Caki2 (cell line): Measurements from ENCODE around the gene ATP11A. TPM values are rescaled to one million over a fixed set of nuclear protein-coding genes. Genes with fewer than 3 reads are reported as not detected.
A peak's percentile ranks its signal among the peaks of the same experiment; 100 is the strongest.

ENCODE experiments used
- DNase-seq: peaks from one replicate; pipeline ENCODE4 v3.0.0-alpha.2; 2015; ENCODE audit warnings: low read depth
- in situ Hi-C: cut with HindIII; loops from 2 replicates; pipeline ENCODE4 v1.10.0; 2016; ENCODE audit warnings: low sequenced_read_pairs, low pct_unique_long_range_greater_than_20kb, mixed read lengths
- total RNA-seq: library from RNA; depleted of rRNA; stranded (reverse); fragments of >200 nt; shearing (Covaris generic); gene quantifications from 2 replicates; pipeline ENCODE4 v1.2.3, GENCODE V29; 2014; ENCODE audit warnings: low replicate concordance

Gene ATP11A
- total RNA-seq, 1 experiment from 2014 or later, result 3.5 TPM

GRCh38 chr13:112893570-112894422, 204.0 kb downstream of the ATP11A start:
- DNase-seq, result peak; percentile 86
- in situ Hi-C loops, result no loop called here

- no peak for DNase-seq
- in situ Hi-C loops, result no loop called here
Observed at GRCh38 chr13:112894423-112894672, 204.5 kb downstream of the ATP11A start.

DNA sequence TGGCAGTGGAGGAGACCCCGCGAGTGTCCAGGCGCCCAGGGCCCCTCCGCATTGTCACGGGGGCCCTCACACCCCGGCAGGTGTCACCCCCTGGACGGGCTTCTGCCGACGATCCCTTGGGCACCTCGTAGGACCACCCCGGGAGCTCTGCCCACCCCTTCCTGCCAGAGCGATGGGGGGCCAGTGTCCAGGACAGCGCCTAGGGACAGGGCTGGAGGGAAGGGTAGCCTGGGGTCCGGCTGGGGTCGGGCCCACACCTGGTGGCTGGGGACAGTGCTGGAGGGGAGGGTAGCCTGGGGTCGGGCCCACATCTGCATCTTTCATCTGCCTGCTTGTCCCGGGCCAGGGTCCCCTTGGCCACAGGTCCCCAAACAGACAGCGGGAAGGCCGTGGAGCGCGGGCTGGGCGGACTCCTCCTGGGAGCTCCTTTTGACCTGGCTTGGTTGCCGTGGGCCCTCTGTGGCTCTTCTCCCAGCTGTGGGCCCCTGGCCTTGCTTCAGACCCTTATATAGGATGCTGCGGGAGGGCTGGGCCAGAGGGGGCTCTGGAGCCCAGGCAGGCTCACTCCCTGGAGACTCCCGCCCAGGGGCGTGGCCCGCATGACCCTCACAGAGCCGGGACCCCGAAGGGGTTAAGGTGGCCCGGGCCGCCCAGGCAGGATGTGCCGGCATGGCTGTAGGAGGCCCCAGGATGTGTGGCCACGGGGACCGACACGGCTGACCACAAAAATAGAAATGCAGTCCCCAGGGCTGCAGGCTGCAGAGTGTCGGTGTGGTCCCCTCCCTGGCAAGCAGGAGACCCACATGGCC, 205.0 kb downstream of the ATP11A start:
- DNase-seq, result no peak
- in situ Hi-C loops, result no loop called here

DNA sequence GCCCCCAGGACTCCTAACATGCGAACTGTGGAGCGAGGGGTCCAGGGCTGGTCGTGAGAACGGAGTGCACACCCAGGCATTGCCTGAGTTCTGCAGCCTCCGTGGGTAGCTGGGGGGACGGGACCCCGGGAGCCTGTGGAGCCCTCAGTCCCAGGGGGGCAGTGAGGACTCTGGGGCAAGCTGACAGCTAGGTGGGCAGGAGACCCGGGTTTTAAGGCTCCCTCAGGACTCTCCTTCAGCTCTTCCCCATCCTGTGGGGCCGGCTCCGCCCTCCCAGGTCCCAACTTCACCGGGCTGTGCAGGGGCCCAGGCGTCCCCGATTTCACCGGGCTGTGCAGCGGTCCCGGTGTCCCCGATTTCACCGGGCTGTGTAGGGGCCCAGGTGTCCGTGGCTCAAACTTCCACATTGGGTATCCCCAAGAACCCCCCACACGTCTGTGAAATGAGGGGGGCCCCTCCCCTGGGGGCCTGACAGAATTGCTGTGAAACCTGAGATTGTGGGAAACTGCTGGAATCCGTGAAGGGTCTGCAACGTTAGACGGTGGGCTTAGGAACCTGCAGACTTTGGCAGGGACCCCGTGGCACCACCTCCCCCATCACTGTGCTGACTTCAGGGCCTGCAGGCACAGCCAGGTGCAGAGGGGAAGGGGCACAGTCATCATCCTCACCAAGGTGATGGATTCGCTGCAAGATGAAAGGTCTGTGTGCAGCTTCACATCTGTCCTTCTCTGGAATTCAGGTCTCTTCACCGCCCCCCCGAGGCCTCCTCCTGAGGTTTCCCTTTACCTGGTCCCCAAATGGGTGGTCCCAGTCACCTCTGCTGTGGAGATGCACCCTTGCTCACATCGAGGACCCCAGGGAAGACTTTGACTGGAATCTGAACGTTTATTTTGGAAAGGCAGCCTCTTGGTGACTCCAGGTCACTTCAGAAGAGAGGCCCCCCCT, 206.0 kb downstream of the ATP11A start:
- DNase-seq, result no peak
- in situ Hi-C loops, result no loop called here

- in situ Hi-C loops, result no loop called here
- no peak for DNase-seq
Observed at GRCh38 chr13:112896736-112897602, 207.1 kb downstream of the ATP11A start.

DNA sequence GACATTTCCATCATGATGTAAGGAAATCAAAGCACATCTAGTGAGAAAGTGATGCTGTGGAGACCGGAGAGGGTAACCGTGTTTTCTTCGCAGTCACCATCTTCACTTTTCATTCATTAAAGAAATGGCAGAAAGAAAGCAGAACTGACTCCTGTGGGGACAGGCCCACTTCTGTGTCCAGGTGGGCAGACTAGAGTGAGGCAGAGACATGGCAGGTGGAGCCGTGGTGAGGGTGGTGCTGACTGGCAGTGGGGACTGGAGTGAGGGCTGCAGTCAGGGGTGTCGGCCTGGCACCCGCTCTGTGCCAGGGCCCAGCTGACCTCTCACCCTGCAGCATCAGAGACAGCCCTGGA, 207.7 kb downstream of the ATP11A start:
- in situ Hi-C loops, result no loop called here
- no peak for DNase-seq

DNA sequence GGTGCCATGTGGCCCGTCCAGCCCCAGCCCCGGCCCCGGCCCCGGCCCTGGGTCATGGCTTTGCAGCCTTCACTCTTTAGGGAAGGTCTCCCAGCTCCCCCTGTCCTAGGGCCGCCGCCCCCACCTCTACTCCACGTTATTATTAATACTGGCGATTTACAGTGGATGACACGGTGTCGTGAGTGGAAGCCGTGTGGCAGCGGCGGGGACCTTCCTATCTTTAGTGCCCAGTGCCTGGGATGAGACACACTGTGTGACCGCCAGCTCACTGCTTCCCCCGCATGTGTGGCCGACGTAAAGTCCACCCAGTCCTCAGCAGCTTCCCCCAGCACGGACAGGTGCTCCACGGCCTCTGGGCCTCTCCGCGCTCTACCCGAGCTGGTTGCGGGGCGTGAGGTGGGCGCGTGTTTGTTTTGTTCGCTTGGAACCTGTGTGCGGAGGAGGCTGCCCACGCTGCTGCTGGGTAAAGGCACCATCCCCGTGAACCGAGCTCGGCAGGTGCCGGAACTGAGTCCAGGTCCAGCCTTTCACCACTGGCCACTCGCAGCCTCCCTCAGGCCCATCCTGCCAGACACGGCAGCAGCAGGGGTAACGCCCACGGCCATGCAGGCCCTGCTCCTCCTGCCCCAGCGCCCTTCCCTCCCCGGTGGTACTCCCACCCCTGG, 208.2 kb downstream of the ATP11A start:
- no peak for DNase-seq
- in situ Hi-C loops, result no loop called here

DNA sequence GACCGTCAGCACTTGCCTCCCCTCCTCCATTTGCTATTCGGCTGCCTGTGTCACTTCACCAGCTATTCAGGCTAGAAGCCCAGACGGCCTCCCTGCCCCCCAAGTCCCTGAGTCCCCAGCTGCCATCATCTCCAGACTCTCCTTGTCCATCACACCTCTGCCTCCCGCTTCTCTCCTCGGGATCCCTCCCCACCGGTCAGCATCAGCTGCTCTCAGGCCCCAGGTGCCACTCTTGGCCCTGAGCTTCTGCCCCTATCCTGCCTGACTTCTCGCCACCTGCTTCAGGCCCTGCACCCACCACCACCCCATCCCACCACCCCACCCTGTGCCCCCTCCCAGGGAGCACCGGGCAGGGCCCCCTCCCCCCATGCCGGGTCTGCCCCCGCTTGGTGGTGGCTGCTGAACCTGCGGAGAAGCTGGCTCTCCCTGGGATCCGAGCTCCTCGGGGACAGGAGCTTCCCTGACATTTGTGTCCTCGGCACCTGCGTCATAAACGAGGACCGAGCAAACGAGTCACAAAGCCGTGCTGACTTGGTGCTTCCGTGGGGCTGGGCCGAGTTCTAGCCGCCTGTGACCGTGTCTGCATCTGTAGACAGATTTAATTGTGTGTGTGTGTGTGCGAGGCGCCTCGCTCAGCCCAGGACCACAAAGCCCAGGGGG, 208.9 kb downstream of the ATP11A start:
- DNase-seq, result no peak
- in situ Hi-C loops, result no loop called here

GRCh38 chr13:112899281-112900225, 209.7 kb downstream of the ATP11A start:
- DNase-seq, result no peak
- in situ Hi-C loops, result no loop called here

- DNase-seq, result no peak
- in situ Hi-C loops, result no loop called here
Observed at GRCh38 chr13:112900226-112900600, 210.4 kb downstream of the ATP11A start.

DNA sequence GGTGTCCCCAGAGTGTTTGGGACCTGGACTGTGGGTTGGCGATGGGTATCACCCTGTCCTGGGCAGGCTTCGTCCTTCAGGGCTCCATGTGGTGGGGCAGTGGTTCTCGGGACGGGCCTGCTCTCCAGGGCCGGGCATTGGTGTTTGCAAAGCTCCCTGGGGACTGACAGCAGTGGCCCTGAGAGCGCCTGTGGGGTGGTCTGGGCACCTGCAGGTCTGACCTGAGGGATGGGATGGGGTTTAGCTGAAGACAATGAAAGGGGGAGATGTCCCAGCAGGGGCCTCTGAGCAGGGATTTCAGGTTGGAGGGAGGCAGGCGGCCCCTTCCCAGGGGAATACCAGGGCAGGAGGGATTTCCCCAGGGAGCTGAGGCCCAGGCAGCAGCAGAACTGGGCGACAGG, 210.9 kb downstream of the ATP11A start:
- in situ Hi-C loops, result no loop called here
- DNase-seq, result no peak

DNA sequence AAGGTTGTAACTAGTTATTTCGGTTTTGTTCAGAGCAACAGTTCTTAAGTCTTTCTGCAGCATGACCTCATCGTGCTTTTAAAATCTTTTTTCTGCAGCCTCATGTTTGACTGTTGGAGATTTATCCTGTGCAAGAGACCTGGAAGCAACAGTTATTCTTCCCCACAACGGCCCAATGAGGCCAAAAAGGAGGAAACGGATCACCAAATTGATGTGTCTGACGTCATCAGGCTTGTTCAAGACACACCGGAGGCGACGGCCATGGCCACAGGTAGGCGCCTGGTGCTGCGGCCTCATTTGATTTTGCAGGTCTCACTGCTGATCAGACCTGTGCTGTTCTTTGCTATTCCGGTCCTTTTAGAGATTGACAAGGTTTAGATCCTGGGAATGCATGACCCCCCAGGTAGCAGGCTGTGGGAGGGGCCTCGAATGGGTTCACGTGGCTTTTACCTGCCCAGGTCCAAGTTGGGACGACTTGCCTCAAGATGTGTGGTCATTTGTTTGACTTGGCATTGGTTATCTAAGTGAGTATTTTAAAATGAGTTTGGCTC, 212.3 kb downstream of the ATP11A start:
- in situ Hi-C loops, result no loop called here
- DNase-seq, result no peak

DNA sequence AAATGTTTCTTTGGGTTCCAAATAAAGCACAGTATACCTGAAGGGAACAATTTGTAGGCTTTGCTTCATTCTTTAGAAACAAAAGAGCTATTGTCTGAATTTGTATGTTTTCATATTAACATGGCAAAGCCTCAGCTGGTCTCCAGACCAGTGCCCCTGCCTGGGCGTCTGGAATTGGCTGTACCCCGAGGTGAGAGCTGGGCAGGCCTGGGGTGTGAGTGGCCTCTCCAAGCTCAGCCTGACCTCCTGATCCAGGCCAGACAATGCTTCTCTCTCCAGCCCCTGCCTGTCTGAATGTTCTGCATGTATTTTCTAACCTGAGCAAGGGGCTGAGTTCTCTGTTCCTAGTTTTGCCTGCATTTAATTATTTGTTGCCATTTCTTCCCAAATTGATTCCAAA, 212.8 kb downstream of the ATP11A start:
- DNase-seq, result no peak
- in situ Hi-C loops, result no loop called here

- DNase-seq, result no peak
- in situ Hi-C loops, result no loop called here
Observed at GRCh38 chr13:112903071-112903577, 213.3 kb downstream of the ATP11A start.

DNA sequence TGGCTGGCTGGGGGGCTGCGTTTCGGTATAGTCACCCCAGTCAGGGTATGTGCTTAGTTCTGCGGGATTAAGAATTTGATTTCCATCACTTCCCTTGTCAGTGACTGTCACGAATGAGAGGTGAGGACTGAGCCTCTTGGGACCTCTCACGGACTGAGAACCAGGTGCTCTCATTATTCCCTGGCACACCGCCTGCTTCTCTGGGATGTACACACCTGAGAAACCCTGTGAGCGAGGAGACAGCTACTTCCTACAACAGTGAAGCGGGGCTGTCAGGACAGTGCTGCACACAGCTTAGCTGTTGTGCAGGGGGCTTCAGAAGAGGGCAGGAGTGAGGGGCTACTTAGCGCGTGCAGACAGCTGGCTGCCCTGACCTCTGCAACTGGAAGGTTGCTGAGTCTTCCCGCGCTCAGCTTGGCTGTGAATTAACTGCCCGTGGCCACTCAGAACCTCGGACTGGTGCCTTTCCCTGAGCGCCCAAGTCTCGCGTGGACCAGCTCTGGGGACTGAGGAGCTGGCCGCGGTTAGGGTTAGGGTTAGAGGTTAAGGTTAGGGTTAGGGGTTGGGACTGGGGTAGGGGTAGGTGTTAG, 213.9 kb downstream of the ATP11A start:
- in situ Hi-C loops, result no loop called here

More for the DNA sequence above, 213.9 kb downstream of the ATP11A start:
- no peak for DNase-seq
